K562 (cell line): ENCODE results near the gene SPRED2. TPM values are rescaled to one million over a fixed set of nuclear protein-coding genes. Genes with fewer than 3 reads are reported as not detected.

Experiments used
- ATAC-seq: fragments of 200-7000 bp; cut with Tn5 transposase; 3 replicates; pipeline ENCODE4 v1.9.1; 2020; ENCODE audit warnings: moderate library complexity
- BruUV-seq: library from RNA; stranded (reverse); fragments of 400-500 nt; replicated peaks from 2 replicates; lab custom pipeline; 2021; lab: Mats Ljungman, UMichigan
- CTCF ChIA-PET: fragments of 300-600 bp; formaldehyde crosslinking; extraction: SDS; loops from one replicate; lab custom pipeline; 2021; ENCODE audit warnings: low intra/inter-chr PET ratio; lab: Yijun Ruan, JAX
- POLR2A ChIA-PET: fragments of 300-600, 350-650 bp; sonication (Branson Sonifier 250); formaldehyde crosslinking; extraction: SDS; loops from one replicate; lab custom pipeline; 2021; ENCODE audit warnings: antibody characterized with exemption, inconsistent platforms; lab: Yijun Ruan, JAX
- DNase-seq, 4 experiments: peaks; one replicate each; pipeline versions ENCODE4 v3.0.0 to v3.0.0-alpha.2; 2011 to 2018; ENCODE audit warnings: low spot score in 3 of 4, mixed read lengths in 3 of 4; ENCODE audit errors: extremely low read depth in 1 of 4
- FAIRE-seq: peaks from 2 replicates; lab custom pipeline; 2011; peaks lifted over from hg19 to GRCh38; lab: Jason Lieb, UNC
- H2AFZ ChIP-seq: 2 replicates; pipeline ENCODE4 v1.6.0; 2011; ENCODE audit warnings: low read depth, low read length, control low read depth, inconsistent platforms
- H3K27ac ChIP-seq: fragments of 200-600 bp; 3 replicates; pipeline ENCODE4 v1.8.0; 2011; ENCODE audit warnings: low read depth, mild to moderate bottlenecking, control low read depth, inconsistent platforms, low read length, moderate library complexity, mixed read lengths; ENCODE audit errors: extremely low read depth
- H3K27me3 ChIP-seq, 2 experiments: fragments of 300-600 bp in 1 of 2; 2 replicates in 1 of 2; 3 replicates in 1 of 2; pipeline versions ENCODE4 v1.6.0 to v1.8.0; 2011; ENCODE audit warnings: inconsistent platforms in 2 of 2, low read length in 2 of 2, mild to moderate bottlenecking in 1 of 2, mixed read lengths in 1 of 2, moderate library complexity in 1 of 2; ENCODE audit not compliant: control insufficient read depth in 2 of 2, insufficient read depth in 2 of 2
- H3K36me3 ChIP-seq: fragments of 300-600 bp; 3 replicates; pipeline ENCODE4 v1.8.0; 2011; ENCODE audit warnings: mild to moderate bottlenecking, low read length, inconsistent platforms; ENCODE audit not compliant: control insufficient read depth, insufficient read depth
- H3K4me1 ChIP-seq, 2 experiments: fragments of 200-600 bp in 1 of 2; replicated peaks in 1 of 2; 2 replicates in 1 of 2; 3 replicates in 1 of 2; pipeline versions ENCODE4 v1.5.1 to v1.8.0; 2011; ENCODE audit warnings: inconsistent platforms in 2 of 2, low read length in 2 of 2, mild to moderate bottlenecking in 1 of 2, mixed read lengths in 1 of 2, moderate library complexity in 1 of 2; ENCODE audit not compliant: control insufficient read depth in 2 of 2, insufficient read depth in 2 of 2
- H3K4me2 ChIP-seq: 2 replicates; pipeline ENCODE4 v1.6.1; 2011; ENCODE audit warnings: low read length, control low read depth, inconsistent platforms, mixed read lengths; ENCODE audit not compliant: insufficient read depth
- H3K4me3 ChIP-seq: fragments of 200-600 bp; sonication (generic), shearing (Covaris generic); 2 replicates; pipeline ENCODE4 v1.5.1; 2016; ENCODE audit warnings: control low read depth, inconsistent platforms
- H3K79me2 ChIP-seq: fragments of 200-600 bp; 3 replicates; pipeline ENCODE4 v1.8.0; 2011; ENCODE audit warnings: low read length, inconsistent platforms; ENCODE audit not compliant: control insufficient read depth, insufficient read depth
- H3K9ac ChIP-seq, 2 experiments: 2 replicates each; pipeline versions ENCODE4 v1.6.0 to v1.6.1; 2011; ENCODE audit warnings: low read depth in 2 of 2, low read length in 2 of 2, control low read depth in 1 of 2, inconsistent platforms in 1 of 2, mild to moderate bottlenecking in 1 of 2, mixed read lengths in 1 of 2; ENCODE audit not compliant: insufficient read depth in 1 of 2
- H3K9me1 ChIP-seq: one replicate; pipeline ENCODE4 v1.6.0; 2011; ENCODE audit warnings: inconsistent platforms, mild to moderate bottlenecking, low read length, moderate library complexity; ENCODE audit not compliant: control insufficient read depth, insufficient read depth
- H3K9me3 ChIP-seq: replicated peaks from 2 replicates; pipeline ENCODE4 v1.5.1; 2011; ENCODE audit warnings: low read depth, low read length, inconsistent platforms; ENCODE audit not compliant: control insufficient read depth, insufficient read depth
- H4K20me1 ChIP-seq: replicated peaks from 2 replicates; pipeline ENCODE4 v1.6.1; 2011; ENCODE audit warnings: low read length, inconsistent platforms, mixed read lengths; ENCODE audit not compliant: control insufficient read depth, insufficient read depth
- BMI1 ChIP-seq: fragments of 150-350 bp; IDR thresholded peaks from 2 replicates; pipeline ENCODE4 v1.6.1; 2014; ENCODE audit warnings: low read length
- CBX5 ChIP-seq: IDR thresholded peaks from 2 replicates; pipeline ENCODE4 v1.6.1; 2014; ENCODE audit warnings: low read depth, borderline replicate concordance
- HDAC1 ChIP-seq, 2 experiments: fragments of 450-650 bp; IDR thresholded peaks; 2 replicates each; pipeline ENCODE4 v1.6.1; 2016 to 2017; ENCODE audit warnings: inconsistent platforms in 1 of 2, mild to moderate bottlenecking in 1 of 2, moderate library complexity in 1 of 2
- KAT8 ChIP-seq: fragments of 450-650 bp; IDR thresholded peaks from 2 replicates; pipeline ENCODE4 v1.6.1; 2016; ENCODE audit warnings: low read depth, mild to moderate bottlenecking
- MLLT1 ChIP-seq, 2 experiments: fragments of 450-650 bp; IDR thresholded peaks; 2 replicates each; pipeline ENCODE4 v1.6.1; 2016
- MTA3 ChIP-seq: fragments of 450-650 bp; formaldehyde crosslinking; IDR thresholded peaks from 2 replicates; pipeline ENCODE4 v1.6.1; 2017; ENCODE audit warnings: mild to moderate bottlenecking, borderline replicate concordance
- MTF1 ChIP-seq: fragments of 250-450 bp; sonication (Bioruptor Pico); IDR thresholded peaks from 2 replicates; pipeline ENCODE4 v1.9.0; 2021; ENCODE audit warnings: moderate library complexity, mild to moderate bottlenecking, inconsistent platforms, borderline replicate concordance
- PML ChIP-seq: IDR thresholded peaks from 2 replicates; pipeline ENCODE4 v1.6.1; 2012; ENCODE audit warnings: low read length, inconsistent platforms
- POLR2A ChIP-seq: fragments of 450-650 bp; conservative IDR thresholded peaks from 2 replicates; pipeline ENCODE4 v1.6.1; 2016
- RBM17 ChIP-seq: fragments of 200-400 bp; formaldehyde crosslinking; IDR thresholded peaks from 2 replicates; pipeline ENCODE4 v1.6.1; 2017; ENCODE audit warnings: low read depth, mild to moderate bottlenecking, low read length, borderline replicate concordance
- TRIM25 ChIP-seq: fragments of 450-650 bp; IDR thresholded peaks from 2 replicates; pipeline ENCODE4 v1.7.0; 2016; ENCODE audit warnings: borderline replicate concordance
- USF2 ChIP-seq: sonication (generic); formaldehyde crosslinking; IDR thresholded peaks from 2 replicates; pipeline ENCODE4 v1.5.0; 2020; ENCODE audit warnings: missing genetic modification reagents
- XRCC3 ChIP-seq: fragments of 450-650 bp; IDR thresholded peaks from 2 replicates; pipeline ENCODE4 v1.6.1; 2017; ENCODE audit warnings: mild to moderate bottlenecking, moderate library complexity
- ZNF140 ChIP-seq: fragments of 250-450 bp; sonication (Bioruptor Pico); IDR thresholded peaks from 2 replicates; pipeline ENCODE4 v1.8.0; 2021; ENCODE audit warnings: moderate library complexity, mild to moderate bottlenecking, inconsistent platforms
- ZNF695 ChIP-seq: fragments of 450-650 bp; formaldehyde crosslinking; IDR thresholded peaks from 2 replicates; pipeline ENCODE4 v1.4.0; 2020; ENCODE audit warnings: mild to moderate bottlenecking, moderate library complexity
- ZNF699 ChIP-seq: fragments of 250-450 bp; sonication (Bioruptor Pico); IDR thresholded peaks from 2 replicates; pipeline ENCODE4 v1.8.0; 2021; ENCODE audit warnings: mild to moderate bottlenecking, moderate library complexity; ENCODE audit not compliant: insufficient replicate concordance
- WGBS: fragments of 100-300 bp; shearing (Covaris generic); methylation state at CpG from one replicate; pipeline ENCODE4 v1.1.6; 2016; ENCODE audit warnings: low coverage, mixed read lengths; ENCODE audit not compliant: insufficient coverage; ENCODE audit errors: missing lambda C conversion rate; 5-methylcytosine and 5-hydroxymethylcytosine counted together
- in situ Hi-C: fragments of 300-500 bp; cut with MboI; formaldehyde crosslinking; loops from 4 replicates; pipeline ENCODE4 v1.15.0; 2018; ENCODE audit warnings: inconsistent platforms, mixed read lengths
- intact Hi-C: fragments of 100-400 bp; cut with micrococcal nuclease; formaldehyde crosslinking; loops from 2 replicates; pipeline ENCODE4 v1.14.2; 2022
- polyA plus RNA-seq, 8 experiments: library from polyadenylated mRNA; depleted of rRNA in 4 of 8; stranded (reverse) in 5 of 8; unstranded in 3 of 8; fragments of >200 nt; fragmentation: Nextera tagmentation in 2 of 8; fragmentation: Illumina TruSeq in 1 of 8; extraction: Ambion mirVana in 2 of 8; extraction: Trizol in 1 of 8; gene quantifications; 2 replicates each; pipeline versions ENCODE4 v1.2.1 to v1.2.3, GENCODE V29; 2011 to 2014; ENCODE audit warnings: inconsistent platforms in 1 of 8, missing spikeins in 1 of 8
- total RNA-seq, 7 experiments: library from RNA; depleted of rRNA in 6 of 7; stranded (reverse); fragments of >200 nt in 6 of 7; fragmentation: Illumina TruSeq in 2 of 7; extraction: Trizol in 2 of 7; gene quantifications; 2 replicates each; pipeline versions ENCODE4 v1.2.1 to v1.2.3, GENCODE V29; 2011 to 2021; ENCODE audit warnings: low replicate concordance in 1 of 7

The SPRED2 gene
- total and polyA plus RNA-seq, 9 of the 15 experiments (the other 6 are each of a cell fraction or from before 2014, with no cell fraction given), result 4.6 to 50.8 (median 14.1) TPM

- TF ChIP-seq MLLT1 (IDR thresholded peaks at IDR 0.05) (no peak), POLR2A (no peak), HDAC1 (IDR thresholded peaks at IDR 0.05) (no peak)
Measured at GRCh38 chr2:65431421-65432226, 775 bp downstream of the SPRED2 start (continued).

GRCh38 chr2:65430603-65431420, 1.6 kb downstream of the SPRED2 start:
- Histone ChIP-seq H3K4me1 (peaks cover 28 to 40% of the 10 kb centered on the region in 2 experiments), H3K4me3 (peak overlapping the region; percentile 85), H3K27ac (peak overlapping the region; percentile 92), H3K9ac (peak overlapping the region; percentile 86 to 98), H3K4me2 (peak overlapping the region; percentile 82), H3K79me2 (peaks cover 69% of the 10 kb centered on the region), H3K27me3 (no peaks in the 10 kb centered on the region), H3K36me3 (peaks cover 26% of the 10 kb centered on the region), H4K20me1 (peaks cover 35% of the 10 kb centered on the region), H3K9me1 (peaks cover 5% of the 10 kb centered on the region), H2AFZ (peak overlapping the region; percentile 34), H3K9me3 (no peaks in the 10 kb centered on the region)
- CTCF ChIA-PET, result interaction anchor here (0.6 kb wide), 1 partner anchor 163 kb away, joined by 4 read pairs; no protein-coding TSS in a partner anchor
- BruUV-seq, result no TSS peak
- 1% methylated on average over 41 of the region's 95 CpGs for WGBS
- FAIRE-seq (no peak), DNase-seq (peak; percentile 42 to 79 (median 43)), ATAC-seq (peak; percentile 39)
- in situ Hi-C loops, result no loop called here
- POLR2A ChIA-PET, result interaction anchor here (0.7 to 8.6 kb wide), 5 partner anchors 10 to 81 kb away, joined by 3 to 63 read pairs (median 6); no protein-coding TSS in a partner anchor
- intact Hi-C loops, result loop anchor here (10.0 kb wide), 1 partner anchor 366 kb away; no protein-coding TSS in a partner anchor
- no peak for TF ChIP-seq KAT8
- peak; percentile 28 for TF ChIP-seq USF2 (CRISPR knock-in tag)
- TF ChIP-seq MTF1 (CRISPR knock-in tag), result no peak
- TF ChIP-seq ZNF695 (CRISPR knock-in tag), result no peak
- TF ChIP-seq MTA3, result no peak
- TF ChIP-seq ZNF140, result no peak
- TF ChIP-seq XRCC3, result no peak
- no peak for TF ChIP-seq PML
- no peak for TF ChIP-seq RBM17
- no peak for TF ChIP-seq BMI1
- TF ChIP-seq TRIM25, result no peak
- no peak for TF ChIP-seq CBX5
- no peak for TF ChIP-seq ZNF699
